Small intestine (tissue), 7 donors: ENCODE data around the gene KAZALD1. TPM values are rescaled to one million over a fixed set of nuclear protein-coding genes. Genes with fewer than 3 reads are reported as not detected.

ENCODE experiments used
- DNase-seq, 2 donors: peaks; one replicate each; pipeline versions ENCODE4 v3.0.0 to v3.0.0-alpha.2; 2013
- FAIRE-seq: peaks from 2 replicates; lab custom pipeline; 2012; peaks lifted over from hg19 to GRCh38; lab: Jason Lieb, UNC
- H3K27ac ChIP-seq, 3 donors: one replicate each; pipeline ENCODE4 v1.5.1; 2013; ENCODE audit warnings: low read length in 2 of 3, mild to moderate bottlenecking in 2 of 3, control low read depth in 1 of 3, inconsistent platforms in 1 of 3, low read depth in 1 of 3, moderate library complexity in 1 of 3
- H3K27me3 ChIP-seq, 3 donors: one replicate each; pipeline ENCODE4 v1.6.1; 2013; ENCODE audit warnings: low read length in 3 of 3, inconsistent platforms in 1 of 3; ENCODE audit not compliant: control insufficient read depth in 3 of 3, insufficient read depth in 3 of 3
- H3K36me3 ChIP-seq, 3 donors: one replicate each; pipeline ENCODE4 v1.6.1; 2013; ENCODE audit warnings: low read length in 3 of 3, inconsistent platforms in 1 of 3, low read depth in 1 of 3, mild to moderate bottlenecking in 1 of 3, moderate library complexity in 1 of 3; ENCODE audit not compliant: control insufficient read depth in 3 of 3, insufficient read depth in 2 of 3
- H3K4me1 ChIP-seq, 3 donors: one replicate each; pipeline ENCODE4 v1.6.1; 2013; ENCODE audit warnings: low read length in 2 of 3, inconsistent platforms in 1 of 3, low read depth in 1 of 3, mild to moderate bottlenecking in 1 of 3, moderate library complexity in 1 of 3; ENCODE audit not compliant: control insufficient read depth in 3 of 3, insufficient read depth in 2 of 3
- H3K4me3 ChIP-seq, 3 donors: one replicate each; pipeline ENCODE4 v1.5.1; 2013; ENCODE audit warnings: low read length in 3 of 3, control low read depth in 1 of 3, inconsistent platforms in 1 of 3, low read depth in 1 of 3, mild to moderate bottlenecking in 1 of 3, moderate library complexity in 1 of 3
- H3K9me3 ChIP-seq, 2 donors: one replicate each; pipeline ENCODE4 v1.6.1; 2013; ENCODE audit warnings: low read depth in 1 of 2, low read length in 1 of 2; ENCODE audit not compliant: control insufficient read depth in 2 of 2, insufficient read depth in 1 of 2
- WGBS, 3 donors: extraction: QIAGEN DNeasy Blood & Tissue Kit; methylation state at CpG; one replicate each; pipeline ENCODE4 v1.1.7; 2013; 5-methylcytosine and 5-hydroxymethylcytosine counted together
- polyA plus RNA-seq, 4 donors: library from polyadenylated mRNA; stranded (reverse) in 3 of 4; unstranded in 1 of 4; fragments of 200-250 nt in 3 of 4; fragments of 120-200 nt in 1 of 4; gene quantifications; one replicate each; pipeline versions ENCODE4 v1.2.1 to v1.2.3, GENCODE V29; 2013
- donor health status: healthy with polysubstance abuse.
- donor health status: control.
- donor health status: control.
- donor health status: Bipolar disorder and iron deficiency.
- donor health status: healthy.

Gene KAZALD1
- polyA plus RNA-seq, 4 donors, result 8.1 to 76.0 (median 33.1) TPM

- peaks cover 0 to 3% (median 0%) of the 10 kb centered on the region in 3 donors for H3K27me3 ChIP-seq
- H3K36me3 ChIP-seq, result peaks cover 0 to 8% (median 0%) of the 10 kb centered on the region in 3 donors
- H3K4me3 ChIP-seq, result no peak overlapping the region
- 92 to 97% (median 97%) methylated on average over 9 of the region's 9 CpGs for WGBS, 3 donors
- no peak overlapping the region for H3K27ac ChIP-seq
- no peaks in the 10 kb centered on the region for H3K9me3 ChIP-seq
- DNase-seq (no peak), FAIRE-seq (no peak)
- H3K4me1 ChIP-seq, result peaks cover 0 to 54% (median 6%) of the 10 kb centered on the region in 3 donors
Measured at GRCh38 chr10:101064415-101065030, 2.7 kb downstream of the KAZALD1 start.

- peaks cover 0 to 50% (median 6%) of the 10 kb centered on the region in 3 donors for H3K4me1 ChIP-seq
- peak overlapping the region in 1 of 3 donors; percentile 46 for H3K4me3 ChIP-seq
- H3K9me3 ChIP-seq, result no peaks in the 10 kb centered on the region
- peak overlapping the region; percentile 76 to 98 (median 92) for H3K27ac ChIP-seq
- WGBS, 3 donors, result 60 to 68% (median 66%) methylated on average over 3 of the region's 3 CpGs
- DNase-seq (peak; percentile 54 to 55), FAIRE-seq (no peak)
- peaks cover 0 to 3% (median 0%) of the 10 kb centered on the region in 3 donors for H3K27me3 ChIP-seq
- peaks cover 0 to 8% (median 0%) of the 10 kb centered on the region in 3 donors for H3K36me3 ChIP-seq
Measured at GRCh38 chr10:101065481-101066145, 3.8 kb downstream of the KAZALD1 start.

GRCh38 chr10:101066146-101066895 is 4.5 kb downstream of the KAZALD1 start:
- peak overlapping the region; percentile 28 to 62 (median 46) for H3K4me3 ChIP-seq
- no peak for FAIRE-seq
- 2 to 5% (median 4%) methylated on average over 43 to 49 of the region's 49 CpGs for WGBS, 3 donors
- DNase-seq, result peak; percentile 96
- peaks cover 0 to 3% (median 0%) of the 10 kb centered on the region in 3 donors for H3K27me3 ChIP-seq
- peak overlapping the region; percentile 76 to 98 (median 92) for H3K27ac ChIP-seq
- H3K4me1 ChIP-seq, result peaks cover 0 to 47% (median 6%) of the 10 kb centered on the region in 3 donors
- no peaks in the 10 kb centered on the region for H3K9me3 ChIP-seq
- H3K36me3 ChIP-seq, result peaks cover 0 to 8% (median 0%) of the 10 kb centered on the region in 3 donors

GRCh38 chr10:101066896-101067355 is 5.1 kb downstream of the KAZALD1 start:
- H3K9me3 ChIP-seq, result no peaks in the 10 kb centered on the region
- WGBS, 3 donors, result 1 to 2% (median 2%) methylated on average over 31 of the region's 31 CpGs
- H3K27ac ChIP-seq, result peak overlapping the region; percentile 76 to 98 (median 92)
- H3K4me3 ChIP-seq, result peak overlapping the region; percentile 28 to 62 (median 46)
- H3K36me3 ChIP-seq, result peaks cover 0 to 8% (median 0%) of the 10 kb centered on the region in 3 donors
- FAIRE-seq (no peak), DNase-seq (no peak)
- H3K27me3 ChIP-seq, result peaks cover 0 to 6% (median 0%) of the 10 kb centered on the region in 3 donors
- H3K4me1 ChIP-seq, result peaks cover 0 to 41% (median 6%) of the 10 kb centered on the region in 3 donors

- Histone ChIP-seq H3K4me1 (peaks cover 0 to 38% (median 6%) of the 10 kb centered on the region in 3 donors), H3K27me3 (peaks cover 0 to 11% (median 0%) of the 10 kb centered on the region in 3 donors), H3K27ac (peak overlapping the region; percentile 58 to 98 (median 83)), H3K4me3 (peak overlapping the region; percentile 30 to 62 (median 46)), H3K9me3 (no peaks in the 10 kb centered on the region), H3K36me3 (peaks cover 0 to 8% (median 0%) of the 10 kb centered on the region in 3 donors)
- peak; percentile 86 to 91 for DNase-seq
- 1% methylated on average over 43 of the region's 43 CpGs for WGBS, 3 donors
- FAIRE-seq, result no peak
Measured at GRCh38 chr10:101067356-101068083, 5.7 kb downstream of the KAZALD1 start.

- Histone ChIP-seq H3K9me3 (no peaks in the 10 kb centered on the region), H3K27ac (no peak overlapping the region), H3K4me1 (peaks cover 0 to 20% (median 0%) of the 10 kb centered on the region in 3 donors), H3K36me3 (peaks cover 0 to 7% (median 0%) of the 10 kb centered on the region in 3 donors), H3K27me3 (peaks cover 0 to 27% (median 15%) of the 10 kb centered on the region in 3 donors), H3K4me3 (no peak overlapping the region)
- DNase-seq (no peak), FAIRE-seq (no peak)
- 79 to 93% (median 91%) methylated on average over 5 of the region's 5 CpGs for WGBS, 3 donors
Measured at GRCh38 chr10:101069441-101069840, 7.7 kb downstream of the KAZALD1 start.

- H3K27ac ChIP-seq, result no peak overlapping the region
Measured at GRCh38 chr10:101070098-101070497, 8.3 kb downstream of the KAZALD1 start.

More at GRCh38 chr10:101070098-101070497, 8.3 kb downstream of the KAZALD1 start:
- Histone ChIP-seq H3K9me3 (no peaks in the 10 kb centered on the region), H3K27me3 (peaks cover 0 to 33% (median 15%) of the 10 kb centered on the region in 3 donors), H3K4me1 (peaks cover 0 to 14% (median 0%) of the 10 kb centered on the region in 3 donors), H3K36me3 (no peaks in the 10 kb centered on the region), H3K4me3 (no peak overlapping the region)
- WGBS, 3 donors, result 35 to 61% (median 49%) methylated on average over 3 of the region's 3 CpGs
- DNase-seq (peak in 1 of 2 donors; percentile 42), FAIRE-seq (no peak)
